ENCODE results near the gene SGMS2. TPM values are rescaled to one million over a fixed set of nuclear protein-coding genes. Genes with fewer than 3 reads are reported as not detected.

SGMS2 gene
- total and polyA plus RNA-seq, 9 of the 15 experiments (the other 6 are each of a cell fraction or from before 2014, with no cell fraction given) = 0.07 to 0.25 (median 0.11) TPM; not detected in 5

DNA sequence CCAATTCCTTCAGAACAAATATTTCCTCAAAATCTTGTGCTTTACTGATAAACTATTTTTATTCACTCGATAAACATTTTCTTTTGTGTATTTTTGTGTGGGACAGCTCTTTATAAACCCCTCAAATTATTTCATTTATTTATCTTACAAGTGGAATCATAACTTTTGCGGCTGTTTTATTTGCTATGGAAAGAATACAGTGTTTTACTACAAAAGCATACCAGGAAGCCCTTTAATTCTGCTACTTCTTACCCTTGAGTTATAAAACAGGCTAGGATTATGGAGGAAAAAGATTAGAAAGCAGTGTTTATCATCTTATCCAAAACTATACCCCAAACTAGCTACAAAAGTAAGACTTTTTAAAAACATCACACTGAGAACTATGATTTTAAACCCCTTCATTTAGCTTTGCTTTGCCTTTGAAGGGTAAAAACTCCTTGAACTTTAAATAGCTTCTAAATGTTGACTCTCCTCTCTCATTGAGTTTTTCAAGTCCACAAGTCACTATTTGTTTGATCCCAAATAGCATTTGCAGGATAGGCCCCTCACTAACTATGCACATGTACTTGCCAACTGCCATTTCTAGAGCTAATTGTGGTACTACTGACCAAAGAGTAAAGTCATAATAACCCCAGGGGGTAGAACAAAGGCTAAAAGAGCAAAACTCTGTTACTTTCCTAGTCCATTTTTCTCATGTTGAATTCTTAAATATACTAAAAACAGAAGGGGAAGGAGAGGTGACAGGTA lies 45.8 kb upstream of the SGMS2 start (continued):
- TF ChIP-seq, protein P1, sequence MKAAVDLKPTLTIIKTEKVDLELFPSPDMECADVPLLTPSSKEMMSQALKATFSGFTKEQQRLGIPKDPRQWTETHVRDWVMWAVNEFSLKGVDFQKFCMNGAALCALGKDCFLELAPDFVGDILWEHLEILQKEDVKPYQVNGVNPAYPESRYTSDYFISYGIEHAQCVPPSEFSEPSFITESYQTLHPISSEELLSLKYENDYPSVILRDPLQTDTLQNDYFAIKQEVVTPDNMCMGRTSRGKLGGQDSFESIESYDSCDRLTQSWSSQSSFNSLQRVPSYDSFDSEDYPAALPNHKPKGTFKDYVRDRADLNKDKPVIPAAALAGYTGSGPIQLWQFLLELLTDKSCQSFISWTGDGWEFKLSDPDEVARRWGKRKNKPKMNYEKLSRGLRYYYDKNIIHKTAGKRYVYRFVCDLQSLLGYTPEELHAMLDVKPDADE (conservative IDR thresholded peaks at IDR 0.05; ENCODE audit: control insufficient read depth, low read depth, low read length) = no peak
- TF ChIP-seq ZNF41 (CRISPR knock-in tag; conservative IDR thresholded peaks at IDR 0.05) (no peak), PTRF (tag; IDR thresholded peaks at IDR 0.05) (no peak), ZNF695 (CRISPR knock-in tag; IDR thresholded peaks at IDR 0.05) (no peak)

DNA sequence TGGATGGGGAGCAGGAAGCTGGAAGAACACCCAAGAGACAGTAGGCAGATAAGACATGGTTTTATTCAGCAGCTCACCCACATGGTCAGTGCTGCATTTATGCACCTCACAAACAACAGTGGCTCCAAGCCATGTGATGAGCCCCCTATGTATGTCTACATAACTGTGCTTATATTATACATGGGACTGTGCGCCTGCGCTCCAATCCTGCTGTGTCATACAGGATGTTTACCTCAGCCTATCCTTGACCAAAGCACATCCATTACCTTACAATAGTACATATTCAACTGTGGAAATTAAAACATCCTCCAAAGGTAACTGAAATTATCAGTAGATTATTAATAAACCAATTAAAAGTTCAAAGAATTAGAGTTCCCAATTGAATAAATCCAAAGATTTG lies 44.1 kb upstream of the SGMS2 start:
- no peak overlapping the region for H3K4me3 ChIP-seq
- no peaks in the 10 kb centered on the region for H3K4me1 ChIP-seq (replicated peaks in 1 of 2; ENCODE audit: control insufficient read depth in 2 of 2, insufficient read depth in 2 of 2, low read length in 2 of 2)
- TF ChIP-seq C11orf30 (IDR thresholded peaks at IDR 0.05; ENCODE audit: low read depth) (0 out of 2 replicates have a peak, but pooled peaks have one; percentile 17), RBM15 (IDR thresholded peaks at IDR 0.05; ENCODE audit: insufficient read depth, low read length) (no peak), KDM2B (CRISPR knock-in tag; IDR thresholded peaks at IDR 0.05) (no peak), PPARD (CRISPR knock-in tag; IDR thresholded peaks at IDR 0.05) (no peak), NRF1 (conservative IDR thresholded peaks at IDR 0.05 in 1 of 2, IDR thresholded peaks at IDR 0.05 in 1 of 2) (peak; percentile 77 to 82), NFE2 (IDR thresholded peaks at IDR 0.05; ENCODE audit: low read depth) (peak; percentile 67)
- TF ChIP-seq, protein P2, sequence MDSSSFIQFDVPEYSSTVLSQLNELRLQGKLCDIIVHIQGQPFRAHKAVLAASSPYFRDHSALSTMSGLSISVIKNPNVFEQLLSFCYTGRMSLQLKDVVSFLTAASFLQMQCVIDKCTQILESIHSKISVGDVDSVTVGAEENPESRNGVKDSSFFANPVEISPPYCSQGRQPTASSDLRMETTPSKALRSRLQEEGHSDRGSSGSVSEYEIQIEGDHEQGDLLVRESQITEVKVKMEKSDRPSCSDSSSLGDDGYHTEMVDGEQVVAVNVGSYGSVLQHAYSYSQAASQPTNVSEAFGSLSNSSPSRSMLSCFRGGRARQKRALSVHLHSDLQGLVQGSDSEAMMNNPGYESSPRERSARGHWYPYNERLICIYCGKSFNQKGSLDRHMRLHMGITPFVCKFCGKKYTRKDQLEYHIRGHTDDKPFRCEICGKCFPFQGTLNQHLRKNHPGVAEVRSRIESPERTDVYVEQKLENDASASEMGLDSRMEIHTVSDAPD (CRISPR knock-in tag; IDR thresholded peaks at IDR 0.05) = no peak
- TF ChIP-seq, protein P3, sequence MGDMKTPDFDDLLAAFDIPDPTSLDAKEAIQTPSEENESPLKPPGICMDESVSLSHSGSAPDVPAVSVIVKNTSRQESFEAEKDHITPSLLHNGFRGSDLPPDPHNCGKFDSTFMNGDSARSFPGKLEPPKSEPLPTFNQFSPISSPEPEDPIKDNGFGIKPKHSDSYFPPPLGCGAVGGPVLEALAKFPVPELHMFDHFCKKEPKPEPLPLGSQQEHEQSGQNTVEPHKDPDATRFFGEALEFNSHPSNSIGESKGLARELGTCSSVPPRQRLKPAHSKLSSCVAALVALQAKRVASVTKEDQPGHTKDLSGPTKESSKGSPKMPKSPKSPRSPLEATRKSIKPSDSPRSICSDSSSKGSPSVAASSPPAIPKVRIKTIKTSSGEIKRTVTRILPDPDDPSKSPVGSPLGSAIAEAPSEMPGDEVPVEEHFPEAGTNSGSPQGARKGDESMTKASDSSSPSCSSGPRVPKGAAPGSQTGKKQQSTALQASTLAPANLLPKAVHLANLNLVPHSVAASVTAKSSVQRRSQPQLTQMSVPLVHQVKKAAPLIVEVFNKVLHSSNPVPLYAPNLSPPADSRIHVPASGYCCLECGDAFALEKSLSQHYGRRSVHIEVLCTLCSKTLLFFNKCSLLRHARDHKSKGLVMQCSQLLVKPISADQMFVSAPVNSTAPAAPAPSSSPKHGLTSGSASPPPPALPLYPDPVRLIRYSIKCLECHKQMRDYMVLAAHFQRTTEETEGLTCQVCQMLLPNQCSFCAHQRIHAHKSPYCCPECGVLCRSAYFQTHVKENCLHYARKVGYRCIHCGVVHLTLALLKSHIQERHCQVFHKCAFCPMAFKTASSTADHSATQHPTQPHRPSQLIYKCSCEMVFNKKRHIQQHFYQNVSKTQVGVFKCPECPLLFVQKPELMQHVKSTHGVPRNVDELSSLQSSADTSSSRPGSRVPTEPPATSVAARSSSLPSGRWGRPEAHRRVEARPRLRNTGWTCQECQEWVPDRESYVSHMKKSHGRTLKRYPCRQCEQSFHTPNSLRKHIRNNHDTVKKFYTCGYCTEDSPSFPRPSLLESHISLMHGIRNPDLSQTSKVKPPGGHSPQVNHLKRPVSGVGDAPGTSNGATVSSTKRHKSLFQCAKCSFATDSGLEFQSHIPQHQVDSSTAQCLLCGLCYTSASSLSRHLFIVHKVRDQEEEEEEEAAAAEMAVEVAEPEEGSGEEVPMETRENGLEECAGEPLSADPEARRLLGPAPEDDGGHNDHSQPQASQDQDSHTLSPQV (IDR thresholded peaks at IDR 0.05) = peak; percentile 28; the same call in 1 of the 2 replicates
- in situ Hi-C loops (cut with MboI) (no loop called here), intact Hi-C loops (cut with micrococcal nuclease) (no loop called here)
- peak in 1 of 4 experiments; percentile 25 for DNase-seq (ENCODE audit: extremely low read depth in 1 of 4, low spot score in 3 of 4)
- no peaks in the 10 kb centered on the region for H4K20me1 ChIP-seq (replicated peaks; ENCODE audit: control insufficient read depth, insufficient read depth, low read length)
- peak overlapping the region; percentile 13; the same call in 1 of the 2 replicates for H2AFZ ChIP-seq (ENCODE audit: low read depth, low read length)
- no peak for FAIRE-seq
- H3K9ac ChIP-seq (ENCODE audit: insufficient read depth in 1 of 2, low read depth in 2 of 2, low read length in 2 of 2) = no peak overlapping the region
- no peak overlapping the region for H3K4me2 ChIP-seq (ENCODE audit: insufficient read depth, low read length)
- no peaks in the 10 kb centered on the region for H3K79me2 ChIP-seq (ENCODE audit: control insufficient read depth, insufficient read depth, low read length)
- H3K36me3 ChIP-seq (ENCODE audit: control insufficient read depth, insufficient read depth, low read length) = no peaks in the 10 kb centered on the region
- ChIA-PET POLR2A (interaction anchor here (0.6 kb wide), 1 partner anchor 48 kb away, joined by 4 read pairs; no protein-coding TSS in a partner anchor), CTCF (ENCODE audit: low intra/inter-chr PET ratio) (no interaction called here)
- 6% methylated on average over 2 of the region's 2 CpGs for WGBS (ENCODE audit: insufficient coverage, low coverage, missing lambda C conversion rate)
- no peak overlapping the region for H3K27ac ChIP-seq (ENCODE audit: extremely low read depth, low read depth, low read length)
- no peaks in the 10 kb centered on the region for H3K9me3 ChIP-seq (replicated peaks; ENCODE audit: control insufficient read depth, insufficient read depth, low read depth, low read length)
- BruUV-seq (replicated peaks) = no TSS peak
- ATAC-seq = peak; percentile 79
- no peaks in the 10 kb centered on the region for H3K27me3 ChIP-seq (ENCODE audit: control insufficient read depth in 2 of 2, insufficient read depth in 2 of 2, low read length in 2 of 2)
- H3K9me1 ChIP-seq (ENCODE audit: control insufficient read depth, insufficient read depth, low read length) = no peaks in the 10 kb centered on the region
